Keratinocyte (primary cell): ENCODE measurements around the gene ZNF516. TPM values are rescaled to one million over a fixed set of nuclear protein-coding genes. Genes with fewer than 3 reads are reported as not detected.

Source experiments
- DNase-seq: peaks from one replicate; pipeline ENCODE4 v3.0.0-alpha.2; 2011; ENCODE audit warnings: low read depth, missing footprints, low spot score
- FAIRE-seq: peaks from 2 replicates; lab custom pipeline; 2011; peaks lifted over from hg19 to GRCh38; lab: Jason Lieb, UNC
- H2AFZ ChIP-seq: 2 replicates; pipeline ENCODE4 v1.6.0; 2012; ENCODE audit warnings: low read length, control low read depth, inconsistent platforms; ENCODE audit not compliant: control insufficient read depth
- H3K27ac ChIP-seq: 2 replicates; pipeline ENCODE4 v1.5.1; 2011; ENCODE audit warnings: low read length; ENCODE audit not compliant: control insufficient read depth, insufficient read depth
- H3K27me3 ChIP-seq: 3 replicates; pipeline ENCODE4 v1.6.0; 2011; ENCODE audit warnings: low read length; ENCODE audit not compliant: control insufficient read depth, insufficient read depth; ENCODE audit errors: extremely low read depth
- H3K36me3 ChIP-seq, 2 experiments: 2 replicates in 1 of 2; 3 replicates in 1 of 2; pipeline ENCODE4 v1.5.1; 2011; ENCODE audit warnings: low read length in 2 of 2, mild to moderate bottlenecking in 1 of 2; ENCODE audit not compliant: control insufficient read depth in 2 of 2, insufficient read depth in 2 of 2; ENCODE audit errors: extremely low read depth in 1 of 2
- H3K4me1 ChIP-seq: 3 replicates; pipeline ENCODE4 v1.5.1; 2011; ENCODE audit warnings: low read length; ENCODE audit not compliant: control insufficient read depth, insufficient read depth; ENCODE audit errors: extremely low read depth
- H3K4me2 ChIP-seq: 3 replicates; pipeline ENCODE4 v1.6.0; 2011; ENCODE audit warnings: low read depth, low read length; ENCODE audit not compliant: control insufficient read depth, insufficient read depth; ENCODE audit errors: extremely low read depth
- H3K4me3 ChIP-seq, 3 experiments: fragments of 200-600 bp in 1 of 3; sonication (generic) in 1 of 3; 2 replicates in 2 of 3; 3 replicates in 1 of 3; pipeline ENCODE4 v1.5.1; 2011 to 2016; ENCODE audit warnings: low read length in 3 of 3, mild to moderate bottlenecking in 3 of 3, control low read depth in 2 of 3, inconsistent platforms in 1 of 3, low read depth in 1 of 3, mixed read lengths in 1 of 3, mixed run types in 1 of 3, moderate library complexity in 1 of 3; ENCODE audit not compliant: control insufficient read depth in 2 of 3, insufficient read depth in 2 of 3; ENCODE audit errors: extremely low read depth in 1 of 3
- H3K79me2 ChIP-seq: 2 replicates; pipeline ENCODE4 v1.6.0; 2012; ENCODE audit warnings: low read length; ENCODE audit not compliant: control insufficient read depth, insufficient read depth
- H3K9ac ChIP-seq: 3 replicates; pipeline ENCODE4 v1.6.0; 2011; ENCODE audit warnings: low read length; ENCODE audit not compliant: control insufficient read depth, insufficient read depth; ENCODE audit errors: extremely low read depth
- H3K9me1 ChIP-seq: 3 replicates; pipeline ENCODE4 v1.6.0; 2011; ENCODE audit warnings: low read length; ENCODE audit not compliant: control insufficient read depth, insufficient read depth; ENCODE audit errors: extremely low read depth
- H3K9me3 ChIP-seq: 2 replicates; pipeline ENCODE4 v1.5.1; 2012; ENCODE audit warnings: low read depth, low read length; ENCODE audit not compliant: control insufficient read depth
- H4K20me1 ChIP-seq: 3 replicates; pipeline ENCODE4 v1.6.0; 2011; ENCODE audit warnings: low read length; ENCODE audit not compliant: control insufficient read depth, insufficient read depth; ENCODE audit errors: extremely low read depth
- CTCF ChIP-seq, 3 experiments: IDR thresholded peaks in 1 of 3; conservative IDR thresholded peaks in 1 of 3; optimal IDR thresholded peaks in 1 of 3; 2 replicates in 2 of 3; 3 replicates in 1 of 3; pipeline versions ENCODE3 to v1.5.1; 2011; ENCODE audit warnings: low read length in 3 of 3, mild to moderate bottlenecking in 3 of 3, moderate library complexity in 2 of 3, control low read depth in 1 of 3, inconsistent platforms in 1 of 3; ENCODE audit not compliant: insufficient read depth in 2 of 3; ENCODE audit errors: extremely low read depth in 1 of 3
- EZH2 ChIP-seq: IDR thresholded peaks from one replicate; pipeline ENCODE4 v1.6.1; 2012; ENCODE audit warnings: inconsistent platforms, mild to moderate bottlenecking, low read length, moderate library complexity
- dilution Hi-C: fragments of 300-500 bp; cut with MboI; formaldehyde crosslinking; loops from one replicate; pipeline ENCODE4 v1.7.0; 2020; ENCODE audit warnings: low sequenced_read_pairs; ENCODE audit not compliant: extremely low pct_ligation_motif_present
- polyA plus RNA-seq, 5 experiments: library from polyadenylated mRNA; depleted of rRNA in 3 of 5; stranded (reverse) in 3 of 5; stranded (forward) in 1 of 5; unstranded in 1 of 5; fragments of >200 nt; gene quantifications; 1 replicate in 1 of 5; 2 replicates in 3 of 5; 3 replicates in 1 of 5; pipeline versions ENCODE4 v1.2.1 to v1.2.3, GENCODE V29; 2011 to 2012; ENCODE audit warnings: missing spikeins in 2 of 5, low read depth in 1 of 5, low replicate concordance in 1 of 5

The ZNF516 gene
- polyA plus RNA-seq, 1 donor (not counting 4 experiments of a cell fraction or from before 2014, with no cell fraction given): 9.3 TPM

DNA sequence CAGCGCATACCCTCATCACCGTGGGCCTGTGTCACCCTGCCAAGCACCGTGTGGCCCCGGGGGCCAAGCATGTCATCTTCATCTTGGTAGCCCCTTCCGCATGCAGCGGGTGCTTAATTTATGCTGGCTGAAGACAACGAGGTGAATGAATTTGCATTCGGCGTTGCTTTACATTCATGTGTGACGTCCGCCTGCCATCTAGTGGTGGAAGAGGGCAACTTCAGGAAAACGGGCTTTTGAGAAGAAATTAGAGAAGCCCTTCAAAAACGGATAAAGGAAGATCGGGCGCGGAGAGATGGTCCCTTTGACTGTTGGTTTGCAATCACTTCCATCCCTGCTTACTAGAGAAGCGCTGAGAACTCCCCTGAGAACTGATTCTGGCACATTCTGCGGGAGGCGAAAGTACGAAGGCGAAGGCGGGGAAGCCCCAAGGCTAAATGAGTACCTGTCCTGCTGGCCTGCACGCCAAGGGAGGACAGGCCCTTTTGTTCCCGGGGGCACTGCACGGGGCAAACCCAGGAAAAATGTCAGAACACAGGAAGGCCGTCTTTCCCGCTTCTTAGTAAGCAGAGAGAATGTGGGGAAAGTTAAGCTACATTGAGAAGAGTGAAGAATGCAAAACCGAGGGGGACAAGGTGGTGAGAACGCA lies 145.9 kb downstream of the ZNF516 start:
- H3K9ac ChIP-seq: no peak overlapping the region
- FAIRE-seq (peak; percentile 48), DNase-seq (peak; percentile 26)
- peak overlapping the region in 2 of 3 experiments; percentile 3 to 16 for H3K4me3 ChIP-seq
- TF ChIP-seq EZH2: no peak
- TF ChIP-seq CTCF (optimal IDR thresholded peaks at IDR 0.05 in 1 of 3, IDR thresholded peaks at IDR 0.05 in 1 of 3, conservative IDR thresholded peaks at IDR 0.05 in 1 of 3; ENCODE audit: extremely low read depth in 1 of 3, insufficient read depth in 2 of 3, low read length in 3 of 3): peak; percentile 78 to 88 (median 87)
- H3K79me2 ChIP-seq: no peaks in the 10 kb centered on the region
- peak overlapping the region; percentile 81 for H2AFZ ChIP-seq
- no peaks in the 10 kb centered on the region for H4K20me1 ChIP-seq
- H3K4me2 ChIP-seq: peak overlapping the region; percentile 74
- no peaks in the 10 kb centered on the region for H3K9me1 ChIP-seq
- H3K9me3 ChIP-seq: peaks cover 2% of the 10 kb centered on the region
- dilution Hi-C loops: no loop called here
- H3K4me1 ChIP-seq: peaks cover 9% of the 10 kb centered on the region
- peaks cover 3% of the 10 kb centered on the region for H3K27me3 ChIP-seq
- no peaks in the 10 kb centered on the region for H3K36me3 ChIP-seq
- H3K27ac ChIP-seq: no peak overlapping the region

DNA sequence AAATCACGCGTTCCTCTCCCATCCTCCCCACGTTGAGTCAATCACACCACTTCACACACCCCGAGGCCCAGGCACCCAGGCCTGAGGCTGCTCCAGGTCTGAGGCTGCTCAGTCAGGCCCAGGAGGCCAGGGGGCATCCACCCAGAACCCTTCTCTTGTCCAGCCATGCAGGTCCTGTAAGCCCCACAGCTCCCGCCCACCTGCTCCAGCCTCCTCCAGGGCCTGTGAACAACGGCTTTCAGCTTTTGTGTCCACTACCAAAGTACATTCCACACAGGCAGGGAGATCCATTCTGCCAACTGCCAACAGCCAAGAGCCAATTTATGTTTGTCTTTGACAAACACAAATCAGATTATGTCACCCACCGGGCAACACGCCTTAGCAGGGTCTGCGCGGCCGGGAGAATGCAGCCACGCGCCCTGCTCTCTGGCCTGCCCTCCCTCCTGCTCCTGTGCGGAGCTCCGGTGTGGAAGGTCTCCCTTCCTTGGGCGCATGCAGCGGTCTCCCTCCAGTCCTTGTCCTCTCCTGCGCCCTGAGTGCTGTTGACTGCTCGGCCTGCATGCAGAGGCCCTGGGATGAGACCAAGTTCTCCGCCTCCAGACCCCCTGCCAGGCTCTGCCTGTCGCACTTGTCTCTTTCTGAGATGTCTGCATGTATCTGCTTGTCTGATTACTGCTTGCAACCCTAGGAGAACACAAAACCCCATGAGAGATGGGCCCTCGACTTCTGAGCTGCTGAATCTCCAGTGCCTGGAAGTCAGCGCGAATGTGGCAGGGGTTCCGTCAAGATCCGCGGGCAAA lies 146.6 kb downstream of the ZNF516 start:
- Histone ChIP-seq H3K9ac (no peak overlapping the region), H3K4me3 (peak overlapping the region in 1 of 3 experiments; percentile 16), H3K9me1 (no peaks in the 10 kb centered on the region), H2AFZ (peak overlapping the region; percentile 81), H3K4me2 (peak overlapping the region; percentile 74), H3K9me3 (no peaks in the 10 kb centered on the region), H4K20me1 (no peaks in the 10 kb centered on the region), H3K27me3 (peaks cover 3% of the 10 kb centered on the region), H3K36me3 (no peaks in the 10 kb centered on the region), H3K27ac (no peak overlapping the region), H3K79me2 (no peaks in the 10 kb centered on the region), H3K4me1 (peaks cover 9% of the 10 kb centered on the region)
- DNase-seq: no peak
- TF ChIP-seq EZH2: no peak
- no peak for TF ChIP-seq CTCF (optimal IDR thresholded peaks at IDR 0.05 in 1 of 3, IDR thresholded peaks at IDR 0.05 in 1 of 3, conservative IDR thresholded peaks at IDR 0.05 in 1 of 3; ENCODE audit: extremely low read depth in 1 of 3, insufficient read depth in 2 of 3, low read length in 3 of 3)
- dilution Hi-C loops: no loop called here
- FAIRE-seq: no peak
